H1 (cell line): ENCODE data around the gene ABCD2. TPM values are rescaled to one million over a fixed set of nuclear protein-coding genes. Genes with fewer than 3 reads are reported as not detected.

Experiments
- CTCF ChIA-PET: fragments of 300-600 bp; sonication (Branson Sonifier 250); formaldehyde crosslinking; loops from one replicate; lab custom pipeline; 2021; ENCODE audit not compliant: partially characterized antibody; lab: Charles Lee
- POLR2A ChIA-PET: fragments of 300-600 bp; sonication (Branson Sonifier 250); formaldehyde crosslinking; loops from one replicate; lab custom pipeline; 2021; ENCODE audit warnings: inconsistent platforms; ENCODE audit not compliant: partially characterized antibody; lab: Charles Lee
- DNase-seq, 2 experiments: peaks; one replicate each; pipeline versions ENCODE4 v3.0.0 to v3.0.0-alpha.2; 2010 to 2022; ENCODE audit warnings: low spot score in 2 of 2, low read depth in 1 of 2, mixed read lengths in 1 of 2
- FAIRE-seq: peaks from 2 replicates; lab custom pipeline; 2011; peaks lifted over from hg19 to GRCh38; lab: Jason Lieb, UNC
- H2AFZ ChIP-seq: 2 replicates; pipeline ENCODE4 v1.8.1; 2012; ENCODE audit warnings: low read length, inconsistent platforms
- H2AK5ac ChIP-seq: 2 replicates; pipeline ENCODE4 v1.6.1; 2013; ENCODE audit warnings: low read depth, low read length
- H2BK120ac ChIP-seq: replicated peaks from 2 replicates; pipeline ENCODE3; 2013; ENCODE audit warnings: low read depth, low read length, inconsistent platforms
- H2BK12ac ChIP-seq: 2 replicates; pipeline ENCODE4 v1.6.1; 2013; ENCODE audit warnings: low read depth, low read length
- H2BK15ac ChIP-seq: 2 replicates; pipeline ENCODE4 v1.6.1; 2013; ENCODE audit warnings: low read length
- H2BK20ac ChIP-seq: 2 replicates; pipeline ENCODE4 v1.6.1; 2013; ENCODE audit warnings: low read length
- H2BK5ac ChIP-seq: 2 replicates; pipeline ENCODE4 v1.6.1; 2013; ENCODE audit warnings: low read depth, low read length
- H3K14ac ChIP-seq: 2 replicates; pipeline ENCODE4 v1.6.1; 2013; ENCODE audit warnings: inconsistent platforms; ENCODE audit not compliant: insufficient read length
- H3K18ac ChIP-seq: 2 replicates; pipeline ENCODE4 v1.6.1; 2013; ENCODE audit warnings: low read length; ENCODE audit errors: extremely low read depth
- H3K23ac ChIP-seq: 2 replicates; pipeline ENCODE4 v1.6.1; 2013; ENCODE audit warnings: inconsistent platforms; ENCODE audit not compliant: insufficient read length
- H3K23me2 ChIP-seq: 2 replicates; pipeline ENCODE4 v1.6.1; 2013; ENCODE audit warnings: low read depth, low read length
- H3K27ac ChIP-seq: 2 replicates; pipeline ENCODE4 v1.6.1; 2011; ENCODE audit warnings: low read depth, low read length, inconsistent platforms
- H3K27me3 ChIP-seq, 4 experiments: replicated peaks in 1 of 4; 1 replicate in 1 of 4; 2 replicates in 3 of 4; pipeline versions ENCODE4 v1.6.1 to v1.8.1; 2011 to 2013; ENCODE audit warnings: low read length in 3 of 4, mild to moderate bottlenecking in 3 of 4, inconsistent platforms in 2 of 4, mixed read lengths in 2 of 4, moderate library complexity in 1 of 4; ENCODE audit not compliant: control insufficient read depth in 3 of 4, insufficient read depth in 3 of 4; ENCODE audit errors: extremely low read depth in 1 of 4
- H3K36me3 ChIP-seq, 4 experiments: 2 replicates each; pipeline versions ENCODE4 v1.6.1 to v1.8.1; 2011 to 2013; ENCODE audit warnings: mild to moderate bottlenecking in 4 of 4, low read length in 3 of 4, moderate library complexity in 2 of 4, control low read depth in 1 of 4, inconsistent platforms in 1 of 4; ENCODE audit not compliant: insufficient read depth in 4 of 4, control insufficient read depth in 2 of 4
- H3K4ac ChIP-seq: replicated peaks from 2 replicates; pipeline ENCODE3; 2013; ENCODE audit warnings: low read length, low read depth, mixed read lengths, inconsistent platforms; ENCODE audit not compliant: insufficient read length
- H3K4me1 ChIP-seq, 4 experiments: replicated peaks in 1 of 4; 1 replicate in 1 of 4; 2 replicates in 3 of 4; pipeline versions ENCODE4 v1.6.1 to v1.8.1; 2011 to 2013; ENCODE audit warnings: low read length in 3 of 4, inconsistent platforms in 2 of 4, mixed read lengths in 1 of 4; ENCODE audit not compliant: insufficient read depth in 4 of 4, control insufficient read depth in 3 of 4
- H3K4me2 ChIP-seq, 2 experiments: 2 replicates each; pipeline versions ENCODE4 v1.6.1 to v1.8.1; 2011 to 2013; ENCODE audit warnings: low read depth in 2 of 2, low read length in 2 of 2, control low read depth in 1 of 2, inconsistent platforms in 1 of 2, mild to moderate bottlenecking in 1 of 2; ENCODE audit not compliant: insufficient read depth in 1 of 2
- H3K4me3 ChIP-seq, 4 experiments: fragments of 200-600, 300-600 bp in 1 of 4; sonication (generic), shearing (Covaris generic), sonication (Bioruptor Twin) in 1 of 4; 2 replicates each; pipeline versions ENCODE4 v1.5.1 to v1.8.1; 2011 to 2016; ENCODE audit warnings: low read length in 4 of 4, low read depth in 3 of 4, control low read depth in 2 of 4, inconsistent platforms in 2 of 4, mild to moderate bottlenecking in 2 of 4, mixed read lengths in 1 of 4, moderate library complexity in 1 of 4; ENCODE audit not compliant: insufficient read depth in 2 of 4; ENCODE audit errors: extremely low read depth in 1 of 4
- H3K56ac ChIP-seq: replicated peaks from 2 replicates; pipeline ENCODE3; 2013; ENCODE audit warnings: low read depth, mild to moderate bottlenecking, mixed read lengths, low read length, inconsistent platforms; ENCODE audit not compliant: insufficient read length
- H3K79me1 ChIP-seq: 2 replicates; pipeline ENCODE4 v1.6.1; 2013; ENCODE audit warnings: low read depth, low read length, control low read depth
- H3K79me2 ChIP-seq, 2 experiments: 2 replicates each; pipeline versions ENCODE4 v1.6.1 to v1.8.1; 2012 to 2013; ENCODE audit warnings: low read length in 2 of 2, mild to moderate bottlenecking in 2 of 2, inconsistent platforms in 1 of 2; ENCODE audit not compliant: insufficient read depth in 2 of 2, control insufficient read depth in 1 of 2
- H3K9ac ChIP-seq, 4 experiments: replicated peaks in 1 of 4; 1 replicate in 1 of 4; 2 replicates in 3 of 4; pipeline versions ENCODE4 v1.6.1 to v1.8.1; 2011 to 2013; ENCODE audit warnings: low read depth in 3 of 4, low read length in 3 of 4, control low read depth in 2 of 4, mild to moderate bottlenecking in 2 of 4, moderate library complexity in 2 of 4, inconsistent platforms in 1 of 4; ENCODE audit errors: extremely low read depth in 1 of 4
- H3K9me3 ChIP-seq, 2 experiments: 2 replicates each; pipeline versions ENCODE4 v1.6.1 to v1.8.1; 2012 to 2013; ENCODE audit warnings: mild to moderate bottlenecking in 2 of 2, moderate library complexity in 2 of 2, control low read depth in 1 of 2, inconsistent platforms in 1 of 2, low read depth in 1 of 2, low read length in 1 of 2, mixed read lengths in 1 of 2; ENCODE audit not compliant: insufficient read depth in 2 of 2
- H4K20me1 ChIP-seq, 2 experiments: replicated peaks in 1 of 2; 2 replicates each; pipeline versions ENCODE3 to v1.8.1; 2011 to 2013; ENCODE audit warnings: inconsistent platforms in 2 of 2, low read length in 2 of 2, mild to moderate bottlenecking in 1 of 2; ENCODE audit not compliant: insufficient read depth in 2 of 2, control insufficient read depth in 1 of 2
- H4K5ac ChIP-seq: 2 replicates; pipeline ENCODE4 v1.6.1; 2013; ENCODE audit warnings: low read length, low read depth, mixed read lengths, inconsistent platforms; ENCODE audit not compliant: insufficient read length
- H4K8ac ChIP-seq: 2 replicates; pipeline ENCODE4 v1.8.0; 2013; ENCODE audit warnings: mild to moderate bottlenecking, moderate library complexity, low read length, inconsistent platforms; ENCODE audit not compliant: insufficient read depth; ENCODE audit errors: extremely low read depth
- H4K91ac ChIP-seq: replicated peaks from 2 replicates; pipeline ENCODE3; 2013; ENCODE audit warnings: low read length, mixed read lengths, inconsistent platforms; ENCODE audit not compliant: insufficient read length
- CHD1 ChIP-seq: IDR thresholded peaks from 2 replicates; pipeline ENCODE4 v1.6.1; 2012; ENCODE audit warnings: low read depth, low read length, improper control_type of control experiment
- KDM5A ChIP-seq: fragments of 200-600 bp; IDR thresholded peaks from 2 replicates; pipeline ENCODE4 v1.7.1; 2012; ENCODE audit warnings: mild to moderate bottlenecking, low read length, inconsistent platforms, mixed read lengths
- RXRA ChIP-seq: IDR thresholded peaks from 2 replicates; pipeline ENCODE4 v1.6.1; 2011; ENCODE audit warnings: low read depth, mild to moderate bottlenecking, low read length, moderate library complexity; ENCODE audit not compliant: insufficient read depth
- WGBS, 2 experiments: shearing (Covaris generic) in 1 of 2; methylation state at CpG; one replicate each; pipeline versions ENCODE4 v1.1.6 to v1.1.7; 2013 to 2015; ENCODE audit warnings: low lambda C conversion rate in 2 of 2, mixed read lengths in 2 of 2, inconsistent platforms in 1 of 2, low coverage in 1 of 2, missing lambda C conversion rate in 1 of 2; ENCODE audit not compliant: insufficient replicate concordance in 2 of 2, insufficient coverage in 1 of 2, insufficient read length in 1 of 2; ENCODE audit errors: extremely low coverage in 1 of 2, missing lambda C conversion rate in 1 of 2; 5-methylcytosine and 5-hydroxymethylcytosine counted together
- polyA plus RNA-seq, 7 experiments: library from polyadenylated mRNA; depleted of rRNA in 3 of 7; stranded (reverse) in 5 of 7; unstranded in 2 of 7; fragments of >200 nt in 5 of 7; fragments of 200-250 nt in 2 of 7; gene quantifications; 1 replicate in 5 of 7; 2 replicates in 1 of 7; 4 replicates in 1 of 7; pipeline versions ENCODE4 v1.2.1 to v1.2.3, GENCODE V29; 2011 to 2013; ENCODE audit warnings: missing spikeins in 2 of 7, mixed read lengths in 2 of 7
- total RNA-seq: library from RNA; stranded (reverse); fragmentation: NEBNext Ultra II Directional; extraction: Animal tissue kit (Norgen Biotek cat#: 25700); gene quantifications from 2 replicates; pipeline ENCODE4 v1.2.1, GENCODE V29; 2021

Gene ABCD2
- total and polyA plus RNA-seq, 2 of the 8 experiments (the other 6 are each of a cell fraction or from before 2014, with no cell fraction given), result not detected

GRCh38 chr12:39616666-39617065 lies 2.9 kb downstream of the ABCD2 start:
- 95% methylated on average over 4 of the region's 4 CpGs; no CpG with 5 or more reads in 1 of the 2 experiments for WGBS, 2 experiments
- ChIA-PET CTCF (no interaction called here), POLR2A (no interaction called here)
- Histone ChIP-seq H2AK5ac (no peak overlapping the region), H3K56ac (no peak overlapping the region), H3K4ac (no peak overlapping the region), H2AFZ (no peak overlapping the region), H3K23ac (no peak overlapping the region), H3K18ac (no peak overlapping the region), H2BK15ac (no peak overlapping the region), H2BK12ac (no peak overlapping the region), H3K27me3 (peaks cover 0 to 4% (median 0%) of the 10 kb centered on the region in 4 experiments; a peak in 2 of 7 replicates), H3K9me3 (no peaks in the 10 kb centered on the region), H3K79me2 (no peaks in the 10 kb centered on the region), H3K4me2 (no peak overlapping the region), H3K23me2 (peaks cover 6% of the 10 kb centered on the region), H3K14ac (no peak overlapping the region), H4K91ac (no peak overlapping the region), H3K9ac (no peak overlapping the region), H3K4me1 (peaks cover 0 to 2% (median 0%) of the 10 kb centered on the region in 4 experiments; a peak in 1 of 7 replicates), H4K5ac (no peak overlapping the region), H4K8ac (no peak overlapping the region), H2BK5ac (no peak overlapping the region), H3K36me3 (no peaks in the 10 kb centered on the region), H2BK20ac (no peak overlapping the region), H2BK120ac (no peak overlapping the region), H3K79me1 (no peaks in the 10 kb centered on the region), H3K27ac (no peak overlapping the region), H3K4me3 (no peak overlapping the region), H4K20me1 (no peaks in the 10 kb centered on the region)
- FAIRE-seq (no peak), DNase-seq (no peak)
- TF ChIP-seq KDM5A (no peak), RXRA (no peak), CHD1 (no peak)
